ENCODE measurements around the gene COQ4. TPM values are rescaled to one million over a fixed set of nuclear protein-coding genes. Genes with fewer than 3 reads are reported as not detected.
"Not testable (repeated sequence)": the region's sequence is repeated elsewhere in the genome, so short reads cannot be mapped to it uniquely, and the experiment has no call there.

The COQ4 gene
- polyA plus RNA-seq, 1 of the 3 experiments (the other 2 are of a cell fraction) = 57.2 TPM

GRCh38 chr9:128335914-128336313 lies 13.3 kb downstream of the COQ4 start (continued):
- no peak for TF ChIP-seq PBX3 (IDR thresholded peaks at IDR 0.05)
- TF ChIP-seq CHD2 (IDR thresholded peaks at IDR 0.05; ENCODE audit: low read length, partially characterized antibody) = no peak
- TF ChIP-seq RCOR1 (IDR thresholded peaks at IDR 0.05; ENCODE audit: low read length) = no peak
- TF ChIP-seq RXRA (IDR thresholded peaks at IDR 0.05; ENCODE audit: borderline replicate concordance, low read depth) = no peak
- no peak for TF ChIP-seq MEF2A (IDR thresholded peaks at IDR 0.05; ENCODE audit: borderline replicate concordance, low read depth)
- TF ChIP-seq GABPA (IDR thresholded peaks at IDR 0.05; ENCODE audit: low read depth) = no peak
- no peak for TF ChIP-seq FOXJ3 (CRISPR knock-in tag; IDR thresholded peaks at IDR 0.05)
- no peak for TF ChIP-seq YY1 (IDR thresholded peaks at IDR 0.05; ENCODE audit: low read depth)
- TF ChIP-seq JUND (IDR thresholded peaks at IDR 0.05) = no peak
- TF ChIP-seq USF1 (IDR thresholded peaks at IDR 0.05; ENCODE audit: borderline replicate concordance, low read depth) = no peak

DNA sequence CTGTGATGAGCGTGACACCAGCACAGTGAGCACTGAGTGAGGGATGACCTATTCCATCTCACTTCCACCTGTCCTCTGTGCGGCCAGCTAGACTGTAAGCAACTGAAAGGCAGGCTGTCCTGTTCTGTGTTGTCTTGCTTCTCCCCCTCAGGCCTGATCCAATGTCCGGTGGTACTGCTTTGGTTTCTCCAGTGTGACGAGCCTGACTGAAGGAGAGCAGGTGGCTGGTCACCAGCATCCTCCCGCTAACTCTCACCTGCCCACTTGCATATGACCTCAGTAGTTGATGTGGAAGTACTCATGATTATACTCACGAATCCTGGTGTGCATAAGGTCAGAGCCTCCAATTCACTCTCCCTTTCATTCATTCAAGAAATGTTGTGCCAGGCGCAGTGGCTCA lies 15.3 kb downstream of the COQ4 start:
- H3K9me2 ChIP-seq = no peaks in the 10 kb centered on the region
- peaks cover 7 to 9% of the 10 kb centered on the region in 2 experiments for H3K36me3 ChIP-seq (replicated peaks in 1 of 2; ENCODE audit: control insufficient read depth in 1 of 2, insufficient read depth in 2 of 2, low read length in 1 of 2)
- H3F3A ChIP-seq (replicated peaks; ENCODE audit: insufficient read depth) = peaks cover 18% of the 10 kb centered on the region
- H2AFZ ChIP-seq (ENCODE audit: low read depth) = no peak overlapping the region
- H3K9me3 ChIP-seq = no peaks in the 10 kb centered on the region
- no peaks in the 10 kb centered on the region for H3K27me3 ChIP-seq (ENCODE audit: insufficient read depth)
- CTCF ChIA-PET = interaction anchor here (1.3 to 1.5 kb wide), 2 partner anchors 28 to 74 kb away, joined by 3 to 5 read pairs; no protein-coding TSS in a partner anchor
- H3K27ac ChIP-seq (ENCODE audit: low read depth in 2 of 2, low read length in 1 of 2) = no peak overlapping the region
- no peak overlapping the region for H3K4me2 ChIP-seq
- H3K4me1 ChIP-seq (ENCODE audit: control insufficient read depth in 1 of 2, insufficient read depth in 2 of 2, low read depth in 1 of 2, low read length in 1 of 2) = peaks cover 0 to 6% of the 10 kb centered on the region in 2 experiments; a peak in 1 of 4 replicates
- 0 out of 2 replicates have a peak, but pooled peaks cover 3% of the 10 kb centered on the region for H4K20me1 ChIP-seq (ENCODE audit: insufficient read depth)
- POLR2A ChIA-PET = no interaction called here
- DNase-seq = no peak
- no peak overlapping the region for H3K9ac ChIP-seq
- peaks cover 18% of the 10 kb centered on the region; the same call in 1 of the 2 replicates for H3K79me2 ChIP-seq (ENCODE audit: insufficient read depth)
- TF ChIP-seq, protein P1, sequence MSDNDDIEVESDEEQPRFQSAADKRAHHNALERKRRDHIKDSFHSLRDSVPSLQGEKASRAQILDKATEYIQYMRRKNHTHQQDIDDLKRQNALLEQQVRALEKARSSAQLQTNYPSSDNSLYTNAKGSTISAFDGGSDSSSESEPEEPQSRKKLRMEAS (IDR thresholded peaks at IDR 0.05; ENCODE audit: low read depth) = no peak
- TF ChIP-seq RCOR1 (IDR thresholded peaks at IDR 0.05; ENCODE audit: low read length) = no peak
- no peak for TF ChIP-seq RAD21 (IDR thresholded peaks at IDR 0.05; ENCODE audit: low read length)
- TF ChIP-seq TAF1 (IDR thresholded peaks at IDR 0.05; ENCODE audit: borderline replicate concordance, low read depth, low read length) = no peak
- no peak for TF ChIP-seq ELF1 (IDR thresholded peaks at IDR 0.05)
- no peak for TF ChIP-seq PBX3 (IDR thresholded peaks at IDR 0.05)
- no peak for TF ChIP-seq TCF12 (IDR thresholded peaks at IDR 0.05)
- TF ChIP-seq EZH2phosphoT487 (IDR thresholded peaks at IDR 0.05; ENCODE audit: borderline replicate concordance, low read depth) = no peak
- TF ChIP-seq MXI1 (IDR thresholded peaks at IDR 0.05; ENCODE audit: low read depth, low read length) = no peak
- WGBS (ENCODE audit: low lambda C conversion rate) = over 99% methylated on average over 7 of the region's 7 CpGs
- H3K4me3 ChIP-seq (ENCODE audit: low read depth in 2 of 2, low read length in 1 of 2) = no peak overlapping the region

GRCh38 chr9:128338852-128339614 lies 16.4 kb downstream of the COQ4 start:
- H3K4me2 ChIP-seq; H3K4me3 ChIP-seq (ENCODE audit: low read depth in 2 of 2, low read length in 1 of 2); H3K9ac ChIP-seq; H3K4me1 ChIP-seq (ENCODE audit: control insufficient read depth in 1 of 2, insufficient read depth in 2 of 2, low read depth in 1 of 2, low read length in 1 of 2); DNase-seq; H3K27me3 ChIP-seq (ENCODE audit: insufficient read depth); POLR2A ChIA-PET; H3K9me2 ChIP-seq; H3K27ac ChIP-seq (ENCODE audit: low read depth in 2 of 2, low read length in 1 of 2); H2AFZ ChIP-seq (ENCODE audit: low read depth); H4K20me1 ChIP-seq (ENCODE audit: insufficient read depth); H3K9me3 ChIP-seq: not testable (repeated sequence)
- peaks cover 19% of the 10 kb centered on the region; the same call in 1 of the 2 replicates for H3K79me2 ChIP-seq (ENCODE audit: insufficient read depth)
- peaks cover 11 to 15% of the 10 kb centered on the region in 2 experiments for H3K36me3 ChIP-seq (replicated peaks in 1 of 2; ENCODE audit: control insufficient read depth in 1 of 2, insufficient read depth in 2 of 2, low read length in 1 of 2)
- 98% methylated on average over 13 of the region's 15 CpGs for WGBS (ENCODE audit: low lambda C conversion rate)
- CTCF ChIA-PET = interaction anchor here (1.3 to 1.5 kb wide), 2 partner anchors 42 to 73 kb away, joined by 3 to 5 read pairs; no protein-coding TSS in a partner anchor
- H3F3A ChIP-seq (replicated peaks; ENCODE audit: insufficient read depth) = peaks cover 18% of the 10 kb centered on the region

All from SK-N-SH (cell line).